NCI-H69 (cell line): Measurements from ENCODE around the gene AMBP.

ENCODE experiments used
- DNase-seq: peaks from one replicate; lab custom pipeline; 2025; lab: John Stamatoyannopoulos, UW

AMBP gene

DNA sequence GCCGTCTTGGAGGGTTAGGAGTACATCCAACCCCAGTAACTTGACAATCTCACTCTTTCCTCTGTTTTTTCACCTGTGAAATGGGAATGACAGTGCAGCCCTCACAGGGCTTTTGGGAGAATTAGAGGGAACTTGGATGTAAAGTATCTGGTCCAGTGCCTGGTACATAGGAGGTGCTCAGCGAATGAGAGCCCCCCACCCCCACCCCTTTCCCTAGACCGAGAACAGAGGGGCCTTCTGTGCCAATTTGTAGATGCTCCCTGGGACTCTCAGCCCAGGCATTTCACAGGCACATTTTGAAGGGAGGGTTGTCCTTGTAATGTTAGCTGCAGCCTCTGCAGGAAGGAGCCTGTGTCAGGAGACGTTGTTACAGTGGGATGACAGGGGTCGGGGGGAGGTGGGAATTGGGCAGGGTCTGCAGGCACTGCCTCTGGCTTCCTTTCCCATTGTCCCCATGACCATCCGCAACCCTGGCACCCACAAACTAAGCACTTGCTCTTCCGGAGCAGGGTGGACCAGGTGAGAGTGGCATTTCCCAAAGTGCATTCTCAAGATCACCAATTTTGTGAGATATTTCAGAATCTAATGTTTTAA is 47.0 kb downstream of the AMBP start:
- DNase-seq = no peak

DNA sequence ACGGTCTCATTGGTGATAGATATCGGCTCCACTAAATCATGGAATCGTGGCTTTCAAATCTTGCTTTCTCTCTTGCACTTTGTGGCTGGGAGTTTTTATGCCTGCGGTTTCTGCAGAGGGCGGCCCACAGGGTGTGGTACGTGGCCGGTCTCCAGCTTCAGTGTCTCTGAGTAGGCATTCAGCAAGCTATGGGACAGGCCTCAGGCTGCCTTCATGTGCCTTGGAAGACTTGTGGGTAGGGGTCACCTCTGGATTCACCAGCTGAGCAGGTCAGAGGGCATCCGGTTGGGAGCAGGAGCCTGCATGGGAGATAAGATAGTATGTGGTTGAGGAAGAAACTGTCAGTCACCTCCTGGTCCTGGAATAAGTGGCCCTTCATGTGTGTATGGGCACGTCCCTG is 47.7 kb downstream of the AMBP start:
- DNase-seq = no peak

DNA sequence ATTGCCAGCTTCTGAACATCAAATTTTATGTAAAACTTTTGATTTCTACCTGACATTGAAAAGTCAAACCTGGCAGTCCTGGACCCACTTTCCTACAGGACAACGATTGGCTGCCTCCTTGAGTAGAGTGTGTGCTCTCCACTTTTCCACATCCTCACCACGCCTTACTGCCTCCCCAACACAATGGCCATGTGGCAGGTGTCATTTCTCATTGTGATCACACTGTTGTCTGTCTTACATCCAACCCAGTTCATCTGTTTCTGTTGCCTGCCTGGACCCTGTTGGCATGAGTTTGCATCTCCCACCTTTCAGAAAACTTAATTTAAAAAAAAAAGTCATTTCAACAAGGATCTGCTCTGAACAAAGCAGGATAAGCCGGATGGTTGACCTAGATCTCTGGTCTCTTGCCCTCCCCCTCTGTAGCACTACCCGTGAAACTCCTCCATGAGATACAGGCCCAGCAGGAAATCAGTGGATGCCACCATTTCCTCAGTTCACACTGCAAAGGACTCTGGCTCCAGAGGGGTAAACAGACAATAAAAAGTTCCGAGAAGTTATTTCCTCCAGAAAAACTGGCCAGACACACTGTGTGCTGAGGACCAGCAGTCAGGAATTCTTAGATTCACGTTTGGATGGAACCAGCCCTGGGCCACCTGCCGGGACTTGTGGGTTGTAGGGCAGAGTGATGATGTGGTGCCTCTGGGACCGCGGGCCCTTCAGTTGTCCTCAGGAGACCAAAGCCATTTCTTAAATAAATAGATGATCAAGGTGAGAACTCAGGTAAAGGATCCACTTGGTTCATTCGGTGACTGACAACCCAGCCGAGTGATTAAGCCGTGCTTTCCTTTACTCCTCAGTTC is 48.6 kb downstream of the AMBP start:
- DNase-seq = no peak

DNA sequence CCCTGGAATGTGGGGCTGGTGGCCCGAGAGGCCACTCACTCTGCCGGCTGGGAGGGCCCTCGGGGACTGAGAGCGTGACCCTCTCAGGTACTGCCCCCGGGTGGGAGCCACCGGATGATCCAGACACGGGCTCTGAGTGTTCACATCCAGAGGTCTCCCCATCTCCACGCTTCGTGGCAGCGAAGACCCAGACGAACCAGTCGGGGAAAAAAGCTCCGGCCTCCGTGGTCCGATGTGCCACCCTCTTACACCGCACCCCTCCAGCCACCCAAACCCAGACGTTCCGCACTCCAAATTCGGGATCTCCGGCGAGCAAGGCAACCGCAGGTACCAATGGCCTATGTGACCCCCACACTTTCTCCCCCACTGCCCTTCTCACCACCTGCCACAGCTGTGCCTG is 49.5 kb downstream of the AMBP start:
- no peak for DNase-seq

DNA sequence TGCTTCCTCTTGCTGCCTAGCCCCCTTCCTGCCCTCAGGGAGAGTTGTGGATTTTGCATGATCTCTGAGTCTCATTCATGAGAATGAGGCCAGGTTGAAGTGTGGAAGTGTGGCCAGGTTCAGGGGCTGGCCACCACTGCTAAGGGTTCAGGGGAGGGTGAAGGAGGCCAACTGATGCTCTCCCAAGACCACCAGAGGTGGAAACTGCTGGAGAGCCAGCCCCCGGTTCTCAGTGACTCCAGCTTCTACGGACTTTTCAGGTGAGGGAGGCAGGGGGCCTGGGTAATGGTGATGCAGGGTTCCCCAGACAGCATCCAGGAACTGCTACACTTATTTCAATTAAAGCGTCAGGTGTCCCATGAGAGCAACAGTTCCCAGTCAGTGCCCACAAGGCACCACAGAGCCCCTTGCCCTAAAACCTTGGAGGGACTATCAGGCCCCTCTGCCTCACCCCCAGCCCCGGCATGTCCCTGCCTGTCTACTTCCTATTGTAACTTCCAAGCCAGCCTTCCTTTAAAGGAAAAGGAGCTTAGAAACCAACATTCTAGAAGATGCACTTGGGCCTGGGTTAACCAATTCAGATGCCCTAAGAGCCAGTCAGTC is 50.1 kb downstream of the AMBP start:
- DNase-seq = no peak

DNA sequence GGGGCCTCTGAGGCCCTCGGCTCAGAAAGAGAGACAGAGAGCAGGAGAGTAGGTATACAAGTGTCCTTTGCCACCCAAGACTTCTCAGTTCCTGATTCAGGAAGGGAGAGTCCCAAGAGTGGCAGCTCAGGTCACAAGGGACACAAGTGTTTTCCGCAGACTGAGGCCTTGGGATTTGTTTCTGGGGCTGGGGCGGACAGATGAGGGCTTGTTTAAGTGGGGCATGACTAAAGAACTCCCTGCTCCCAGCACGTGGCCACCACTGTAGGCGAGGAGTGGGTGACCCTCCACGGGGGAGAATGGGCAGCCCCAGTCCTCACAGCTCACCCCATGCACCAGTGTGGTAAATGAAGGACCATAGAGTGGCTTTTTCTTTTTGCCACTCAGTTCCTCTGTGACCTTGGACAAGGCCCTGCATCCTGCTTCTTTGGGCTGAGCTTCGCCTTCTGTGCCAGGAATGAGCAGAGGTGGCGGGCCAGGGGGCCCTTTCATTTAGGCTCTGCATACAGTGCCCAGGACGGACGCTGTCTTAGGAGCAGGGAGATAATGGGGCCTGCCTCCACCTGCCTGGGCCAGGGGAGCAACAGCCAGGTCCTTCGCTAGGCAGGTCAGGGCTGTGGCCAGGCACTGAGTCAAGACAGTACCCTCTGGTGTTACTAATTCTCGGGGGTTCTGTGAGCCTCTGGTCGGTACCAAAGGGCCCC is 50.8 kb downstream of the AMBP start:
- DNase-seq = no peak

DNA sequence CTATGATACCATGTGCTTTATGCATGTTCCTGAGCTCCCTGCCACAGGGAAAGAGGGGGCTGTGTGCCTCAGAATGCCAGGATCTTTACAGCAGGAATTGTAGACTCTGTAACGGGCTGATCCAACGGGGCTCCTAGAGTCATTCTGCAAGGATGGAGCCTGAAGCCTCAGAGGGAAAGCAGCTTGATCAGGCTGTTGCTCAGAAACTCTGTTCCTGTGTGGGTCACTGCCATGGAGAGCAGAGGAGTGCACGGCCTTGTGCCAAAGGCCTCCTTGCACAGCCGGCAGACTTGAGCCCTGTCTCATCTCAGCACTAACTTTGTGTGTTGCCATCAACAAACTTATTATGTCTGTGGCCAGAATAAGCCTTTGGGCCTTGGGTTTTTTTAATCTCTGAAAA is 51.8 kb downstream of the AMBP start:
- DNase-seq = no peak

DNA sequence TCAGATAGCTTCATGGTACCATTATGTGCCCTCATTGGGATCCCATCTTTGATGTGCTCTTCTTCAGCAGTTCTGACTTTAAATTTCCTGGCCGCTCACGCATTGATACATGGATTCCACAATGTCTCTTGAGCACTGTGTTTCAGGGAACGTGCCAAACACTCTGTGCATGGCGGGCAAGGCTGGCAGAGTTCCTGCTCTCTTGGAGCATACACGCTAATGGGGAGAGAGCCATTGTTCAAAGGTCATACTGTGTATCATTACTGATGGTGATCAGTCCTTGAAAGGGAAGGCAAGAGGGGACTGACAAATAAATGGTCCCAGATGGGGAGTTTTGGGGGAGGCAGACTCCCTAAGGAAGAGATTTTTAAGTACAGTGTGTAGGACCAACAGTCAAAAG is 52.3 kb downstream of the AMBP start:
- DNase-seq = no peak

DNA sequence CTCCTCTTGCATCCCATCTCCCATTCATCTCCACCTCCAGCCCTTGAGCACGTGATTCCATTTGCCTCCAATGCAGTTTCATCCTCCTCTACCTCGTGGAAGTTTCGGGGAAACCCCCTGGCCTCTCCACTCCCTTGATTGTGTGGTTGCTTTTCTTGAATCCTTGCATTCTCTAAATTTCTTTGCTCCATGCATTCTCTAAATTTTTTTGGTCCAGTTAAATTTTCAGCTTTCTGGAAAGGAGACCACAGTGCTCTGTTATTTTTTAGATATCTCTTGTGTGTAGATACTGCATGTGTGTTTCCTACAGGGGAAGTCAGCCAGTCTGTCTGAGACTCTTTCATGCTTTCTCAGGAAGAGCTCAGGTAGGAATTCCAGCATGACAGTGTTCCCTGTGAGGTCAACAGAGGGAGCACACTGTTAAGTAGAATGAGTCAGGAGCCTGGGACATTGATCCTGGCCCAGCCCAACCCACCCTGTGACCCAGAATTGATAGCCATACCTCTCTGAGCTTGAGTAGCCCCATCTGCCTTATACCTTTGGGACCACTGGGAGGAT is 52.8 kb downstream of the AMBP start:
- DNase-seq = no peak

DNA sequence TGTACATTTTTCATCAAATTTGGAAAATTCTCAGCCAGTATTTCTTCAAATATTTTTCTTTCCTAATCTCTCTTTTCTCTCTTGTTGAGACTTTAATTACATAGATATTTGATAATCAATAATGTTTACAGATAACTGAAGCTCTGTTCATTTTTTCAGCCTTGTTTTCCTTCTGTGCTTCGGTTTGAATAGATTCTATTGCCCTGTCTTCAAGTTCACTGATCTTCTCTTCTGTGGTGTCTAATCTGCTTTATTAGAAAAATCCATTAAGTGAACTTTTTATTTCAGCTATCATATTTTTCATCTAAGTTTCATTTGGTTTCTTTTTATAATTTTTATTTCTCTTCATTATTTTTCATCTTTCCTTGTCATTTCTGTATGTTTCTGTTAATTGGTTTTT is 54.1 kb downstream of the AMBP start:
- no peak for DNase-seq

DNA sequence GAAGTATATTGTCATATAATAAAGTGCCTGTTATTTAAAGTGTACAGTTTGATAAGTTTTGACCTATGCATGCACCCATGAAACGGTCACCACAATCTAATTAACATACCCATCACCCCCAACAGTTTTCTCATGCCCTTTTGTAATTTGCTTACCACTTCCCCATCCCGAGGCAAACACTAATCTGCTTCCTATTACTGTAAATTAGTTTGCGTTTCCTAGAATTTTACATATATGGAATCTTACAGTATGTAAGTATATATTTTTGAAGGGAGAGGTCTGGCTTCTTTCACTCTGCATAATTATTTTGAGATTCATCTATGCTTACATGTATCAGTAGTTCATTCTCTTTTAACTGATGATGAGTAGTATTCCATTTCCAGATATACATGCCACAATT is 56.5 kb downstream of the AMBP start:
- DNase-seq = no peak

DNA sequence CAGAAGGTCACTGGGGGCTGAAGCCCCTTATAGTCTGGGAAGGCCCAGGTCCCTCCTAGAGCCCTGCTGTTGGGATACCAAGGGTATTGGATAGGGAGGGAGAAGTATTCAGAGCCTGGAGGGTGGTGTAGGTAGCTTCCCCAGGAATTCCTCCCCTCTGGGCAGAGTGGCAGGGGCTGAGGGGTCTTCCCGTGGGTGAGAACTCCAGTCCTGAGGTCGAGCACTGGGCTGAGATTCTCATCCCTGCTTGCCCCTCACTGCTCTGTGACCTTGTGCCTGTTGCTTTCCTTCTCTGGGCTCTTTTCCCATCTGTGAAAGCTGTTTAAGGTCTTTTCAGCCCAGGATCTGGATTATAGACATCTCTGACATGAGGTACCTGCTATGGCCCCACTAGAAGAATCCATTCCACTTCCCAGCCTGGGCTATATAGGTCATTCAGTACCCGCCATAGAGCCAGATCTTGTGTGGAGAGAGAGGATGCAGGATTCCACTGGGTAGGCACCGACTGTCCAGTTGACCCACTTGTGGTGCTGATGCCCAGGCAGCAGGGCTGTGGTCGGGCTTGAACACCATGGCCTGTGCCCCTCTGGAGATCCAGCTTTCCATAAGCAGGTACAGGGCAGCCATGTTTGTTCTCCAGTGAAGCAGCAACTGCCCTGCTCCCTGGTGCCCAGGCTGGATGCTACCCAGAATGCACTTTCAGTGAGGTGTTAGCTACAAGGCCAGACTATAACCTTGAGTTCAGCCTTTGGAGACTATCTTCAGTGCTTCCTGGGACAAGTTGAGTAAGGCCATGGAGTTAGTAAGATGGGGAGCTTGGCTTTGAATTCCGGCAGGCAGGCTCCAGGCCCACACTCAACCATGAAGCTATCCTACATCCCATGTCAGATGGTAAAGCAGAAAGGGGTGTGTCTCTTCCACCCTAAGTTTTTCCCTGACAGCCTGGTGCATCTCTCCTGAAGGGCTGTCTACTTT is 60.1 kb downstream of the AMBP start:
- DNase-seq = no peak

DNA sequence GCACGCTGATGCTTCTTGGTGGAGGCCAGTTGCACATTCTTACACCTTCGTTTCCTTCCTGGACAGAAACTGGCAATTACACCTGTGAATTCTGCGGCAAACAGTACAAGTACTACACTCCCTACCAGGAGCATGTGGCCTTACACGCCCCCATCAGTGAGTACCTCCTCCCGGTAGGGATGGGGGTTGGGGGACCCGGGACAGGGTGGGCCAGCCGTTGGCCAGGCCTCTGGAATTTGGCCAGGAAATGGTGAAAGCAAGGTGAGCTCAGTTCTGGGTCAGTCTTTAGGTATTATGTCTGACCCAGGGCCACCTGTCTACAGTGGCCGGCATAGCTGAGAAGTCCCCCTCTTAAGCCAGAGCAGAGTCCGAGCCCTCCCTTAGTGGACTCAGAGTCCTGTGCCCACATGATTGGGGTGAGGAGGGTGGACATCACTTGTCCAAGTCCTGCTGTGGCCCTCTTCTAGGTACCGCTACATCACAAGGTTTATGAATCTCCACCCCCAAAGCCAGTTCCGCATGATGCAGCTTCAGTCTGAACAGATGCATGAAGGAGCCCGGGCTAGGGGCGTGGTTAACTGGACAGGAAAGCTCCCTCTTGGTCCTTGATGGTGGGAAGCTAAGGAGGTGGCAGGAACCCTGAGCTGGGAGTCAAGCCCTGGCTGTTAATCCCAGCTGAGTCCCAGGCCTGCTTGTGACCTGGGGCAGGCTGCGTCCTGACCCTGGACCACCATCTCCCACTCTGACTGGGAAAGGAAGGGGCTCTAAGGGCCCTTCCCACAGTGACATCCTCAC is 61.3 kb downstream of the AMBP start:
- DNase-seq = no peak

DNA sequence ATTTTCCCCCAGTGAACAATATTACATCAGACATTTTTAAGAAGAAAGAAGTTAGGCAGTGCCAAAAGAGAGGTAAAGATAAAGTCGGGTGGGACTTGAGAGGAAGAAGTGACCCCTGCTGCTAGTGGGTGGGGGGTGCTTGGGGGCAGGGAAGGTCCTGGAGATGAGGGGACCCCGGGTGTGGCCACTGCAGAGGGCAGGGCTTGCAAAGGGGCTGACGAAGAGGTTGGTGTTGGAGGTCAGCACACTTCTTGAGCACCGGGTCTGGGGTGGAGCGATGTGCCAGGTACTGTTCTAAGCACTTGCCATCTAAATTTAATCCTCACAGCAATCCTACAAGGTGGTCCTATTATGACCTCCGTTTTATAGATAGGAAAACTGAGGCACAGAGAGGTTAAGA is 62.0 kb downstream of the AMBP start:
- DNase-seq = no peak

DNA sequence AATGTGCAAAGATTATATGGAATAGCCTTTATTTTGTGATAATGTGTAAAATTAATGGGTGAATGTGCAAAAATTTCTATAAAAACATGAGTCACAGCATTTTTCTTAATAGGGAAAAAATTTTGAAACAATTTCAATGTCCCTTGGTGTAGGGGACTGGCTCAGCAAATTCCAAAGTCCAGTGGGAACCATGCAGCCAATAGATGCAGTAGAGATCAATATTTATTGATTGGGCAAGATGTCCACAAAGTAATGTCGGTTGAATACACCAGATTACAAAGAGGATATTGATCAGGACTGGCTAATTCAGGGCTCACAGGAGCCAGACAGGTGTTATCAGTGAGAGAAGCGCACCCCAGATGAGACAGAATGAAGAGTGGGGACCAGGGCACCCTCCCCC is 62.5 kb downstream of the AMBP start:
- no peak for DNase-seq

DNA sequence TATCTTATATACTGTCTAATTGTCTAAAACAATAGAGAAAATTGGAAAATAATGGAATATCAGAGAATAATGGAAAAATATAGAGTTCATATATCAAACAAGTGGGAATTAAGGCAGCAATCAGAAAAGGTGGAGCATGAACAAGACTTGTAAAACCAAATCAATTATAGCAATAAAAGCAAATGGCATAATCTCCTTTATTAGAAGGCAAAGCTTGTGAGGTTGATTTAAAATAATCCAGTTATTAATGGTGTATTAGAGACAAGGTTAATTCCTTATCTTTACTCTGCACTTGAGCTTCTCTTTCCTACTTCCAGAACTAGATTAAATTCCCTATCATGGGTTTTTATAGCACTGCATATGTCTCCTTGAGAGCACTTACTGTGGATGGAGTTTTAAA is 64.1 kb downstream of the AMBP start:
- no peak for DNase-seq

DNA sequence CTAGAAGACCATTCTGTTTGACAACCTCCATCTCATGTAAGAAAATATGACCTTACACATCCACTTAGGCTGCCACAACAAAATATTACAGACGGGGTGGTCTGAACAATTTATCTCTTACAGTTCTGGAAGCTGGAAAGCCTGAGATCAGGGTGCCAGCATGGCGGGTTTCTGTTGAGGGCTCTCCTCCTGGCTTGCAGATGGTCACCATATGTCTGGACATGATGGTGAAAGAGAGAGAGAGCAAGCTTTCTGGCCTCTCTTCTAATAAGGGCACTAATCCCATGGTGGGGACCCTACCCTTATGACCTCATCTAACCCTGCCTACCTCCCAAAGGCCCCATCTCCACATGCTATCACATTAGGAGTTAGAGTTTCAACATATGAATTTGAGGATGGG is 66.0 kb downstream of the AMBP start:
- DNase-seq = no peak

DNA sequence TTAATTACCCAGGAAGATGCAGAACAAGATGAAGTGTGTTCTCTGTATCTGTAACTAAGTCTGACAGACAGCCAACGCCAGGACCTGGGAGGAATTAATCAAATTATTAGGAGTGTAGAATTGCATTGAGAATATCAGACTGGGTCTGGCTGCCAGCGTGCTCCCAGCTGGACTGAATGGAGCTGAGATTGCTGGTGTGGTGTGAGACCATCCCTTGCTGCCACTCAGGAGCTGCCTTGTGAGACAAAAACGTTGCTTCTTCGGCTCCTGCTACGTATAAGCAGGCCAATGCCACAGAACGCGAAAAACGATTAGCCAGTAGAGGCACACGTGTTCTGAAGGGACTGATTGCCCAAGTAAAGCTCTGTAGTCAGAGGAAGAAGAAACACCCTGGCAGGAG is 66.8 kb downstream of the AMBP start:
- DNase-seq = no peak
